K562 (cell line): ENCODE data around the gene TAF1B. TPM values are rescaled to one million over a fixed set of nuclear protein-coding genes. Genes with fewer than 3 reads are reported as not detected.

Experiments used
- CBFA2T3 ChIP-seq: fragments of 450-650 bp; IDR thresholded peaks from 2 replicates; pipeline ENCODE4 v1.6.1; 2017
- FOXJ2 ChIP-seq: fragments of 200-800 bp; sonication (Bioruptor generic); IDR thresholded peaks from 2 replicates; pipeline ENCODE4 v1.6.1; 2016; ENCODE audit warnings: missing genetic modification characterization, missing compliant biosample characterization
- IRF2 ChIP-seq: sonication (generic); formaldehyde crosslinking; IDR thresholded peaks from 2 replicates; pipeline ENCODE4 v1.8.1; 2022; ENCODE audit warnings: mild to moderate bottlenecking, missing genetic modification reagents
- MECOM ChIP-seq: fragments of 250-450 bp; sonication (Bioruptor Pico); IDR thresholded peaks from 2 replicates; pipeline ENCODE4 v1.8.0; 2022; ENCODE audit warnings: inconsistent platforms
- RB1 ChIP-seq: fragments of 450-650 bp; IDR thresholded peaks from 2 replicates; pipeline ENCODE4 v1.6.1; 2017; ENCODE audit warnings: low read depth, mild to moderate bottlenecking
- SMAD4 ChIP-seq: fragments of 250-450 bp; sonication (Bioruptor Pico); conservative IDR thresholded peaks from 2 replicates; pipeline ENCODE4 v1.8.0; 2021; ENCODE audit warnings: inconsistent platforms, mild to moderate bottlenecking, moderate library complexity
- ZNF699 ChIP-seq: fragments of 250-450 bp; sonication (Bioruptor Pico); IDR thresholded peaks from 2 replicates; pipeline ENCODE4 v1.8.0; 2021; ENCODE audit warnings: mild to moderate bottlenecking, moderate library complexity; ENCODE audit not compliant: insufficient replicate concordance
- polyA plus RNA-seq, 8 experiments: library from polyadenylated mRNA; depleted of rRNA in 4 of 8; stranded (reverse) in 5 of 8; unstranded in 3 of 8; fragments of >200 nt; fragmentation: Nextera tagmentation in 2 of 8; fragmentation: Illumina TruSeq in 1 of 8; extraction: Ambion mirVana in 2 of 8; extraction: Trizol in 1 of 8; gene quantifications; 2 replicates each; pipeline versions ENCODE4 v1.2.1 to v1.2.3, GENCODE V29; 2011 to 2014; ENCODE audit warnings: inconsistent platforms in 1 of 8, missing spikeins in 1 of 8
- total RNA-seq, 7 experiments: library from RNA; depleted of rRNA in 6 of 7; stranded (reverse); fragments of >200 nt in 6 of 7; fragmentation: Illumina TruSeq in 2 of 7; extraction: Trizol in 2 of 7; gene quantifications; 2 replicates each; pipeline versions ENCODE4 v1.2.1 to v1.2.3, GENCODE V29; 2011 to 2021; ENCODE audit warnings: low replicate concordance in 1 of 7
- TF ChIP-seq, protein P1 (sequence below), 2 experiments: fragments of 450-650 bp; IDR thresholded peaks; 2 replicates each; pipeline ENCODE4 v1.6.1; 2016; ENCODE audit warnings: mild to moderate bottlenecking in 2 of 2, borderline replicate concordance in 1 of 2, low read depth in 1 of 2, moderate library complexity in 1 of 2
- TF ChIP-seq, protein P2 (sequence below): sonication (generic); formaldehyde crosslinking; IDR thresholded peaks from 2 replicates; pipeline ENCODE4 v1.8.1; 2023; ENCODE audit warnings: mild to moderate bottlenecking, missing genetic modification reagents
- TF ChIP-seq, protein P3 (sequence below): sonication (generic); formaldehyde crosslinking; IDR thresholded peaks from 2 replicates; pipeline ENCODE4 v1.8.0; 2022; ENCODE audit warnings: mild to moderate bottlenecking, missing genetic modification reagents
- TF ChIP-seq, protein P4 (sequence below): sonication (generic); IDR thresholded peaks from 2 replicates; pipeline ENCODE4 v1.6.1; 2016

The TAF1B gene
- total and polyA plus RNA-seq, 9 of the 15 experiments (the other 6 are each of a cell fraction or from before 2014, with no cell fraction given) = 8.8 to 25.1 (median 17.3) TPM

DNA sequence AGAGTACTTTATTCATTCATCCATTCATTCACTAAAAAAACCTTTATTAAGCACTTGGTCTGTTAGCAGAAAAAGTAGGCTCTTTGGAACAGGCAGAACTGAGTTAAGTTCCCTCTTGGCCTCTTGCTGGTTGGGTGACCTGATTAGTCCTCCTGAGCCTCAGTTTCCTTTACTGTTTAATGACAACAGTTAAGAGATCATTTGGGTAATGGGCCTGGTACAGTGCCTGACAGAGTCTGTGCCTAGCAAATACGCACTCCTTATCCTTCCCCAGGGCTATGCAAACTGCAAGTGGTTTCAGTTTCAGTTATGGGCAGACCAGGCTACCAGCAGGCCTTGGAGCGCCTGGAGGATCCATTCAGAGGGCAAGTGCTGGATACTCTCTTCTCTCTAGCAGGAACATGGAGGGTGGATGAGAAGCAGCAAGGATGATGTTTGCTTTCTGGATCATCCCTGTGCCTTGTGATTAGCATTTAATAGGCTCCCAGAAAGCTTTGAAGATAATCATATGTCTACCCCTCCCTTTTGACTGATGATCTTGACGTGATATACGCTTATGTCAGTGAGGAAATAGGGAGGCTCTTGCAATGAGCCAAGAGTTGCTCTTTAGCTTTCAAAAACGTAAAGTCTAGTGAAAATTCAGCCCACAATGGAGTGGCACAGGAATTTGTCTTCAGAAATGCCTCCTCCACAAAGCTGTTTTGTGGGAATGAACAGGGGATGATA, 12.4 kb upstream of the TAF1B start (continued):
- TF ChIP-seq, protein P1, sequence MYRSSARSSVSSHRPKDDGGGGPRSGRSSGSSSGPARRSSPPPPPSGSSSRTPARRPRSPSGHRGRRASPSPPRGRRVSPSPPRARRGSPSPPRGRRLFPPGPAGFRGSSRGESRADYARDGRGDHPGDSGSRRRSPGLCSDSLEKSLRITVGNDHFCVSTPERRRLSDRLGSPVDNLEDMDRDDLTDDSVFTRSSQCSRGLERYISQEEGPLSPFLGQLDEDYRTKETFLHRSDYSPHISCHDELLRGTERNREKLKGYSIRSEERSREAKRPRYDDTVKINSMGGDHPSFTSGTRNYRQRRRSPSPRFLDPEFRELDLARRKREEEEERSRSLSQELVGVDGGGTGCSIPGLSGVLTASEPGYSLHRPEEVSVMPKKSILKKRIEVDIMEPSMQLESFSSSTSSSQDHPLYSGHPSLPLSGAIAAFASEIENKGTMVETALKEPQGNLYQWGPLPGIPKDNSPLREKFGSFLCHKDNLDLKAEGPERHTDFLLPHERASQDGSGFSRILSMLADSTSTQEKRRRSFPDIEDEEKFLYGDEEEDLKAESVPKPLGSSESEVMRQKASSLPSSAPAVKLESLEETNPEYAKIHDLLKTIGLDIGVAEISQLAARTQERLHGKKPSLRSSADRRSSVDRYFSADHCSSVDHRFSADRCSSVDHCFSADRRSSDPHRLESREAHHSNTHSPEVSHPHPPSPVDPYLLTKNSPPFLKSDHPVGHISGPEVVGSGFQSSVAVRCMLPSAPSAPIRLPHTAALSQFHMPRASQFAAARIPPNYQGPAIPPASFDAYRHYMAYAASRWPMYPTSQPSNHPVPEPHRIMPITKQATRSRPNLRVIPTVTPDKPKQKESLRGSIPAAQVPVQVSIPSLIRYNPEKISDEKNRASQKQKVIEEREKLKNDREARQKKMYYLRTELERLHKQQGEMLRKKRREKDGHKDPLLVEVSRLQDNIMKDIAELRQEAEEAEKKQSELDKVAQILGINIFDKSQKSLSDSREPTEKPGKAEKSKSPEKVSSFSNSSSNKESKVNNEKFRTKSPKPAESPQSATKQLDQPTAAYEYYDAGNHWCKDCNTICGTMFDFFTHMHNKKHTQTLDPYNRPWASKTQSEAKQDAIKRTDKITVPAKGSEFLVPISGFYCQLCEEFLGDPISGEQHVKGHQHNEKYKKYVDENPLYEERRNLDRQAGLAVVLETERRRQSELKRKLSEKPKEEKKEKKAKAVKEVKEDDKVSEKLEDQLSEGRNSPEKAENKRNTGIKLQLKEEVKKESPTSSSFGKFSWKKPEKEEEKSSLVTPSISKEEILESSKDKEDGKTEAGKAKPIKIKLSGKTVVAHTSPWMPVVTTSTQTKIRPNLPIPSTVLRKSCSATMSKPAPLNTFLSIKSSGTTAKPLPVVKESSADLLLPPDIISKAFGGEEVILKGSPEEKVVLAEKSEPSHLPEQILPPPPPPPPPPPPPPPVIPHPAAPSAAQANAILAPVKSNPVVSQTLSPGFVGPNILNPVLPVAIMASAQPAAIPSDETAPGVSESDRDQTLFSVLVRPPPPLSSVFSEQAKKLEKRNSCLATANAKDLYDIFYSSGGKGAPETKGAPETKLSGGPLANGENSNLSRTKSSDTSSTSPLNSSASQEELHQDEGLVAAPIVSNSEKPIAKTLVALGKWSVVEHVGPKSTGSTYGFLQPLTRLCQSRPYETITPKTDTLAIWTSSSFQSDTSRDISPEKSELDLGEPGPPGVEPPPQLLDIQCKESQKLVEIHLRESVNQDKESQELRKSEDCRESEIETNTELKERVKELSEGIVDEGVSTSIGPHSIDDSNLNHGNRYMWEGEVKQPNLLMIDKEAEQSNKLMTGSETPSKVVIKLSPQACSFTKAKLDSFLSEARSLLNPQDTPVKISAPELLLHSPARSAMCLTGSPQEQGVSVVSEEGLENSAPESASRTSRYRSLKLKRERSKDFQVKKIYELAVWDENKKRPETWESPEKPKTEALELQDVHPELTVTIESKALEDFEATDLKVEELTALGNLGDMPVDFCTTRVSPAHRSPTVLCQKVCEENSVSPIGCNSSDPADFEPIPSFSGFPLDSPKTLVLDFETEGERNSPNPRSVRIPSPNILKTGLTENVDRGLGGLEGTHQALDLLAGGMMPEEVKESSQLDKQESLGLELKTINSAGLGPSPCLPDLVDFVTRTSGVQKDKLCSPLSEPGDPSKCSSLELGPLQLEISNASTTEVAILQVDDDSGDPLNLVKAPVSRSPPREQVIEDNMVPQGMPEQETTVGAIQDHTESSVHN (IDR thresholded peaks at IDR 0.05; ENCODE audit: borderline replicate concordance in 1 of 2, low read depth in 1 of 2) = peak; percentile 36 to 41; a peak in 1 of 4 replicates
- TF ChIP-seq SMAD4 (CRISPR knock-in tag) (no peak), FOXJ2 (0 out of 2 replicates have a peak, but pooled peaks have one; percentile 4), MECOM (CRISPR knock-in tag) (0 out of 2 replicates have a peak, but pooled peaks have one; percentile 13), IRF2 (CRISPR knock-in tag) (0 out of 2 replicates have a peak, but pooled peaks have one; percentile 69), RB1 (no peak), ZNF699 (no peak), CBFA2T3 (0 out of 2 replicates have a peak, but pooled peaks have one; percentile 2)
- TF ChIP-seq, protein P2, sequence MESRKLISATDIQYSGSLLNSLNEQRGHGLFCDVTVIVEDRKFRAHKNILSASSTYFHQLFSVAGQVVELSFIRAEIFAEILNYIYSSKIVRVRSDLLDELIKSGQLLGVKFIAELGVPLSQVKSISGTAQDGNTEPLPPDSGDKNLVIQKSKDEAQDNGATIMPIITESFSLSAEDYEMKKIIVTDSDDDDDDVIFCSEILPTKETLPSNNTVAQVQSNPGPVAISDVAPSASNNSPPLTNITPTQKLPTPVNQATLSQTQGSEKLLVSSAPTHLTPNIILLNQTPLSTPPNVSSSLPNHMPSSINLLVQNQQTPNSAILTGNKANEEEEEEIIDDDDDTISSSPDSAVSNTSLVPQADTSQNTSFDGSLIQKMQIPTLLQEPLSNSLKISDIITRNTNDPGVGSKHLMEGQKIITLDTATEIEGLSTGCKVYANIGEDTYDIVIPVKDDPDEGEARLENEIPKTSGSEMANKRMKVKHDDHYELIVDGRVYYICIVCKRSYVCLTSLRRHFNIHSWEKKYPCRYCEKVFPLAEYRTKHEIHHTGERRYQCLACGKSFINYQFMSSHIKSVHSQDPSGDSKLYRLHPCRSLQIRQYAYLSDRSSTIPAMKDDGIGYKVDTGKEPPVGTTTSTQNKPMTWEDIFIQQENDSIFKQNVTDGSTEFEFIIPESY (CRISPR knock-in tag) = peak; percentile 8; the same call in 1 of the 2 replicates
- TF ChIP-seq, protein P3, sequence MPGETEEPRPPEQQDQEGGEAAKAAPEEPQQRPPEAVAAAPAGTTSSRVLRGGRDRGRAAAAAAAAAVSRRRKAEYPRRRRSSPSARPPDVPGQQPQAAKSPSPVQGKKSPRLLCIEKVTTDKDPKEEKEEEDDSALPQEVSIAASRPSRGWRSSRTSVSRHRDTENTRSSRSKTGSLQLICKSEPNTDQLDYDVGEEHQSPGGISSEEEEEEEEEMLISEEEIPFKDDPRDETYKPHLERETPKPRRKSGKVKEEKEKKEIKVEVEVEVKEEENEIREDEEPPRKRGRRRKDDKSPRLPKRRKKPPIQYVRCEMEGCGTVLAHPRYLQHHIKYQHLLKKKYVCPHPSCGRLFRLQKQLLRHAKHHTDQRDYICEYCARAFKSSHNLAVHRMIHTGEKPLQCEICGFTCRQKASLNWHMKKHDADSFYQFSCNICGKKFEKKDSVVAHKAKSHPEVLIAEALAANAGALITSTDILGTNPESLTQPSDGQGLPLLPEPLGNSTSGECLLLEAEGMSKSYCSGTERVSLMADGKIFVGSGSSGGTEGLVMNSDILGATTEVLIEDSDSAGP (CRISPR knock-in tag) = 0 out of 2 replicates have a peak, but pooled peaks have one; percentile 1
- TF ChIP-seq, protein P4, sequence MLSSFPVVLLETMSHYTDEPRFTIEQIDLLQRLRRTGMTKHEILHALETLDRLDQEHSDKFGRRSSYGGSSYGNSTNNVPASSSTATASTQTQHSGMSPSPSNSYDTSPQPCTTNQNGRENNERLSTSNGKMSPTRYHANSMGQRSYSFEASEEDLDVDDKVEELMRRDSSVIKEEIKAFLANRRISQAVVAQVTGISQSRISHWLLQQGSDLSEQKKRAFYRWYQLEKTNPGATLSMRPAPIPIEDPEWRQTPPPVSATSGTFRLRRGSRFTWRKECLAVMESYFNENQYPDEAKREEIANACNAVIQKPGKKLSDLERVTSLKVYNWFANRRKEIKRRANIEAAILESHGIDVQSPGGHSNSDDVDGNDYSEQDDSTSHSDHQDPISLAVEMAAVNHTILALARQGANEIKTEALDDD = peak; percentile 69
